RWPE2 (cell line): ENCODE data around the gene ZNF664.

Experiments used
- ATAC-seq: fragments of 200-7000 bp; cut with Tn5 transposase; 3 replicates; pipeline ENCODE4 v1.9.1; 2021; ENCODE audit warnings: low read depth
- DNase-seq: peaks from one replicate; pipeline ENCODE4 v3.0.0-alpha.2; 2020; ENCODE audit warnings: low spot score
- H3K27ac ChIP-seq: fragments of 450-650 bp; 2 replicates; pipeline ENCODE4 v1.5.1; 2017; ENCODE audit warnings: mild to moderate bottlenecking; ENCODE audit not compliant: poor library complexity, severe bottlenecking
- H3K27me3 ChIP-seq: fragments of 250-450 bp; sonication (Bioruptor Pico); 2 replicates; pipeline ENCODE4 v1.5.1; 2021; ENCODE audit warnings: mild to moderate bottlenecking, moderate library complexity; ENCODE audit not compliant: insufficient read depth, poor library complexity, severe bottlenecking
- H3K36me3 ChIP-seq: fragments of 250-450 bp; sonication (Bioruptor Pico); 2 replicates; pipeline ENCODE4 v1.5.1; 2020; ENCODE audit warnings: low read depth, mild to moderate bottlenecking, moderate library complexity
- H3K4me1 ChIP-seq: fragments of 250-450 bp; sonication (Bioruptor Pico); 2 replicates; pipeline ENCODE4 v1.5.1; 2021; ENCODE audit warnings: mild to moderate bottlenecking, moderate library complexity; ENCODE audit not compliant: insufficient read depth, poor library complexity, severe bottlenecking
- H3K4me3 ChIP-seq: fragments of 250-450 bp; sonication (Bioruptor Pico); 2 replicates; pipeline ENCODE4 v1.5.1; 2021; ENCODE audit warnings: mild to moderate bottlenecking, moderate library complexity; ENCODE audit not compliant: severe bottlenecking
- H3K9me3 ChIP-seq: fragments of 250-450 bp; sonication (Bioruptor Pico); 2 replicates; pipeline ENCODE4 v1.5.1; 2021; ENCODE audit warnings: mild to moderate bottlenecking, moderate library complexity; ENCODE audit not compliant: severe bottlenecking
- TF ChIP-seq, protein P1 (sequence below): fragments of 450-650 bp; IDR thresholded peaks from one replicate; pipeline ENCODE4 v1.5.1; 2017; ENCODE audit warnings: mild to moderate bottlenecking, moderate library complexity; ENCODE audit not compliant: poor library complexity, severe bottlenecking

ZNF664 gene

DNA sequence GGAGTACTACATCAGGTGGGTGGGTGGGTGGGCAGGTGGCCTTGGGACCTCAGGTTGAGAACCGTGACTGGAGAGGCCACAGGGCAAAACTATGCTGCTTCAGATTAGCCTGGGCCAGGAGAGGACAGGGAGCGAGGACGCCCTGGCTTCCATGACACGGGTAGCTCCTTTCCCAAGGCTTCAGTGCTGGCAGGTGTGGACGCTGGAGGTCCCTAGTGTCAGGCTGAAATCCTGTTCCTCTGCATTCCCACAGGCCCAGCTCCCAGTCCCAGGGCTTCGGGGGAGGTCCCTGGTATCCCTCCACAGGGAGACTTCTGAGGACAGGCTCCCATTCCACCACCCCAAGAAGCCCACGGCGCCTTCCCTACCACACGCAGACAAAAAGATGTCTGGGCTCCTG is 32.0 kb upstream of the ZNF664 start:
- Histone ChIP-seq H3K4me1 (no peaks in the 10 kb centered on the region), H3K36me3 (peaks cover 5% of the 10 kb centered on the region; the same call in 1 of the 2 replicates), H3K9me3 (no peaks in the 10 kb centered on the region), H3K27ac (no peak overlapping the region), H3K4me3 (no peak overlapping the region), H3K27me3 (no peaks in the 10 kb centered on the region)
- TF ChIP-seq, protein P1, sequence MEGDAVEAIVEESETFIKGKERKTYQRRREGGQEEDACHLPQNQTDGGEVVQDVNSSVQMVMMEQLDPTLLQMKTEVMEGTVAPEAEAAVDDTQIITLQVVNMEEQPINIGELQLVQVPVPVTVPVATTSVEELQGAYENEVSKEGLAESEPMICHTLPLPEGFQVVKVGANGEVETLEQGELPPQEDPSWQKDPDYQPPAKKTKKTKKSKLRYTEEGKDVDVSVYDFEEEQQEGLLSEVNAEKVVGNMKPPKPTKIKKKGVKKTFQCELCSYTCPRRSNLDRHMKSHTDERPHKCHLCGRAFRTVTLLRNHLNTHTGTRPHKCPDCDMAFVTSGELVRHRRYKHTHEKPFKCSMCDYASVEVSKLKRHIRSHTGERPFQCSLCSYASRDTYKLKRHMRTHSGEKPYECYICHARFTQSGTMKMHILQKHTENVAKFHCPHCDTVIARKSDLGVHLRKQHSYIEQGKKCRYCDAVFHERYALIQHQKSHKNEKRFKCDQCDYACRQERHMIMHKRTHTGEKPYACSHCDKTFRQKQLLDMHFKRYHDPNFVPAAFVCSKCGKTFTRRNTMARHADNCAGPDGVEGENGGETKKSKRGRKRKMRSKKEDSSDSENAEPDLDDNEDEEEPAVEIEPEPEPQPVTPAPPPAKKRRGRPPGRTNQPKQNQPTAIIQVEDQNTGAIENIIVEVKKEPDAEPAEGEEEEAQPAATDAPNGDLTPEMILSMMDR: no peak
- no peak for DNase-seq
- no peak for ATAC-seq

DNA sequence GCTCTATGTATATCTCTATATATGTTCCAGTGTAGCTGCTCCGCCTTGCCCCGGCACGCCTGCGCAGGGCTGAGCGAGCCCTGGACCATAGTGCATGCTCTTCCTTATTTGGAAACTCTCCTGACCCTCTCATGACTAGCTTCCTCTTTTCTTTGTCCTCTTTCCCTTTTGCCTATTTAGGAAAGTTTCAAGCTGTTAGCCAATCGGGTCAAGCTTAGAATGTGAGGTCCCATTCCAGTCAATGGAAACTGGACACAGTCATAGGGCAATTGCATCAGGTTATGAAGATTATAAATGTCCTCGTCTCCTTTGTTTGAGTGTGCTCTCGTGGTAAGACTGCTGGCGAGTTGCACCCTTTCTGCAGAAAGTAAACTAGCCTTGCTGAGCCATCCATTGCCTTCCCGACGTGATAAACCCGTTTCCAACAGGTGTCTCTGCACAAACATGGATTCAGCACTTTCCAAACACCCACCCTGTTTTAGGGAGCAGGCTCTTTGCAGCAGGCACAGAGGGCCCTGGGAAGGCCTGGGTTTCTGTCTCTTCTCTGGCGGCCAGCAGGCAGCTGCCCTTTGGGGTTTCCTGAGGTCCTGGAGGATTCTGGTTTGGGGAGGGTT is 31.3 kb upstream of the ZNF664 start:
- no peaks in the 10 kb centered on the region for H3K27me3 ChIP-seq
- TF ChIP-seq, protein P1: no peak
- peaks cover 5% of the 10 kb centered on the region; the same call in 1 of the 2 replicates for H3K36me3 ChIP-seq
- H3K27ac ChIP-seq: no peak overlapping the region
- no peak for DNase-seq
- no peak overlapping the region for H3K4me3 ChIP-seq
- H3K9me3 ChIP-seq: no peaks in the 10 kb centered on the region
- ATAC-seq: no peak
- no peaks in the 10 kb centered on the region for H3K4me1 ChIP-seq

- peak; percentile 60; the same call in 2 of the 3 replicates for ATAC-seq
- Histone ChIP-seq H3K36me3 (peaks cover 5% of the 10 kb centered on the region; the same call in 1 of the 2 replicates), H3K27me3 (no peaks in the 10 kb centered on the region), H3K4me3 (no peak overlapping the region), H3K9me3 (no peaks in the 10 kb centered on the region), H3K4me1 (no peaks in the 10 kb centered on the region), H3K27ac (no peak overlapping the region)
- no peak for DNase-seq
- TF ChIP-seq, protein P1: no peak
Observed at GRCh38 chr12:123942238-123942653, 30.8 kb upstream of the ZNF664 start.

GRCh38 chr12:123942911-123943648 is 29.9 kb upstream of the ZNF664 start:
- Histone ChIP-seq H3K4me3 (no peak overlapping the region), H3K9me3 (no peaks in the 10 kb centered on the region), H3K27ac (no peak overlapping the region), H3K27me3 (no peaks in the 10 kb centered on the region), H3K4me1 (no peaks in the 10 kb centered on the region), H3K36me3 (peaks cover 5% of the 10 kb centered on the region; the same call in 1 of the 2 replicates)
- no peak for ATAC-seq
- TF ChIP-seq, protein P1: no peak
- DNase-seq: no peak

GRCh38 chr12:123943816-123944215 is 29.2 kb upstream of the ZNF664 start:
- ATAC-seq: no peak
- no peak overlapping the region for H3K4me3 ChIP-seq

More at GRCh38 chr12:123943816-123944215, 29.2 kb upstream of the ZNF664 start:
- no peaks in the 10 kb centered on the region for H3K4me1 ChIP-seq
- H3K27ac ChIP-seq: no peak overlapping the region
- H3K36me3 ChIP-seq: peaks cover 5% of the 10 kb centered on the region; the same call in 1 of the 2 replicates
- TF ChIP-seq, protein P1: no peak
- no peaks in the 10 kb centered on the region for H3K27me3 ChIP-seq
- no peak for DNase-seq
- no peaks in the 10 kb centered on the region for H3K9me3 ChIP-seq
